ENCODE results near the gene STEAP1.
A peak's percentile ranks its signal among the peaks of the same experiment; 100 is the strongest.

STEAP1 gene

GRCh38 chr7:90169891-90170290 lies 15.6 kb downstream of the STEAP1 start:
- H3K4me3 ChIP-seq (ENCODE audit: low read depth, low read length): no peak overlapping the region
- TF ChIP-seq CTCF (IDR thresholded peaks at IDR 0.05; ENCODE audit: control insufficient read depth, extremely low read depth, insufficient read depth): no peak
- DNase-seq (ENCODE audit: low read depth): no peak

- peak; percentile 50 for DNase-seq (ENCODE audit: low read depth)
- no peak for TF ChIP-seq CTCF (IDR thresholded peaks at IDR 0.05; ENCODE audit: control insufficient read depth, extremely low read depth, insufficient read depth)
- no peak overlapping the region for H3K4me3 ChIP-seq (ENCODE audit: low read depth, low read length)
Observed at GRCh38 chr7:90172121-90172520, 17.9 kb downstream of the STEAP1 start.

- no peak for TF ChIP-seq CTCF (IDR thresholded peaks at IDR 0.05; ENCODE audit: control insufficient read depth, extremely low read depth, insufficient read depth)
- H3K4me3 ChIP-seq (ENCODE audit: low read depth, low read length): no peak overlapping the region
- DNase-seq (ENCODE audit: low read depth): no peak
Observed at GRCh38 chr7:90172624-90173023, 18.4 kb downstream of the STEAP1 start.

GRCh38 chr7:90173127-90173844 lies 19.0 kb downstream of the STEAP1 start:
- no peak overlapping the region for H3K4me3 ChIP-seq (ENCODE audit: low read depth, low read length)
- no peak for DNase-seq (ENCODE audit: low read depth)
- no peak for TF ChIP-seq CTCF (IDR thresholded peaks at IDR 0.05; ENCODE audit: control insufficient read depth, extremely low read depth, insufficient read depth)

GRCh38 chr7:90175667-90176066 lies 21.4 kb downstream of the STEAP1 start:
- H3K4me3 ChIP-seq (ENCODE audit: low read depth, low read length): no peak overlapping the region
- no peak for DNase-seq (ENCODE audit: low read depth)
- no peak for TF ChIP-seq CTCF (IDR thresholded peaks at IDR 0.05; ENCODE audit: control insufficient read depth, extremely low read depth, insufficient read depth)

GRCh38 chr7:90176195-90176594 lies 21.9 kb downstream of the STEAP1 start:
- TF ChIP-seq CTCF (IDR thresholded peaks at IDR 0.05; ENCODE audit: control insufficient read depth, extremely low read depth, insufficient read depth): no peak

GRCh38 chr7:90178166-90178565 lies 23.9 kb downstream of the STEAP1 start:
- DNase-seq (ENCODE audit: low read depth): no peak
- TF ChIP-seq CTCF (IDR thresholded peaks at IDR 0.05; ENCODE audit: control insufficient read depth, extremely low read depth, insufficient read depth): no peak
- H3K4me3 ChIP-seq (ENCODE audit: low read depth, low read length): no peak overlapping the region

More at GRCh38 chr7:90176195-90176594, 21.9 kb downstream of the STEAP1 start:
- no peak for DNase-seq (ENCODE audit: low read depth)
- no peak overlapping the region for H3K4me3 ChIP-seq (ENCODE audit: low read depth, low read length)

All from LNCaP clone FGC (cell line).